AG04449 (cell line): ENCODE data around the gene PTPRT.

Experiments
- CTCF ChIA-PET: fragments of 350-600 bp; formaldehyde crosslinking; extraction: SDS; loops from one replicate; lab custom pipeline; 2021; ENCODE audit warnings: antibody characterized with exemption; lab: Yijun Ruan, JAX
- POLR2A ChIA-PET: fragments of 400-600, 350-600 bp; formaldehyde crosslinking; extraction: SDS; loops from one replicate; lab custom pipeline; 2020; ENCODE audit warnings: antibody characterized with exemption, inconsistent platforms; lab: Yijun Ruan, JAX
- DNase-seq: peaks from one replicate; pipeline ENCODE4 v3.0.0-alpha.2; 2010; ENCODE audit warnings: low read depth, low spot score
- H3K4me3 ChIP-seq: 2 replicates; pipeline ENCODE4 v1.5.1; 2011; ENCODE audit warnings: low read depth, mild to moderate bottlenecking, control low read depth, low read length
- CTCF ChIP-seq: IDR thresholded peaks from one replicate; pipeline ENCODE4 v1.5.1; 2011; ENCODE audit warnings: mild to moderate bottlenecking, moderate library complexity, low read length, control low read depth, inconsistent platforms; ENCODE audit not compliant: insufficient read depth; ENCODE audit errors: missing control alignments

PTPRT gene

GRCh38 chr20:42747765-42748411 lies 441.8 kb downstream of the PTPRT start:
- no peak for TF ChIP-seq CTCF
- DNase-seq = no peak
- CTCF ChIA-PET = no interaction called here
- POLR2A ChIA-PET = no interaction called here
- H3K4me3 ChIP-seq = no peak overlapping the region

GRCh38 chr20:42744756-42745465 lies 444.8 kb downstream of the PTPRT start:
- ChIA-PET POLR2A (no interaction called here), CTCF (no interaction called here)
- H3K4me3 ChIP-seq = no peak overlapping the region
- no peak for TF ChIP-seq CTCF
- no peak for DNase-seq

- no peak for TF ChIP-seq CTCF
- H3K4me3 ChIP-seq = no peak overlapping the region
- POLR2A ChIA-PET = no interaction called here
- CTCF ChIA-PET = no interaction called here
- DNase-seq = no peak
Observed at GRCh38 chr20:42742926-42743325, 446.8 kb downstream of the PTPRT start.

GRCh38 chr20:42741906-42742305 lies 447.8 kb downstream of the PTPRT start:
- no peak for DNase-seq
- no peak for TF ChIP-seq CTCF
- no peak overlapping the region for H3K4me3 ChIP-seq
- ChIA-PET CTCF (no interaction called here), POLR2A (no interaction called here)

- H3K4me3 ChIP-seq = no peak overlapping the region
- TF ChIP-seq CTCF = no peak
- POLR2A ChIA-PET = no interaction called here
- DNase-seq = no peak
- CTCF ChIA-PET = no interaction called here
Observed at GRCh38 chr20:42740226-42740870, 449.4 kb downstream of the PTPRT start.

GRCh38 chr20:42739683-42740082 lies 450.0 kb downstream of the PTPRT start:
- no peak for DNase-seq
- POLR2A ChIA-PET = no interaction called here
- no peak overlapping the region for H3K4me3 ChIP-seq
- no peak for TF ChIP-seq CTCF
- CTCF ChIA-PET = no interaction called here
